GM21723 (cell line): Measurements from ENCODE around the gene CARD11.
"Not testable (repeated sequence)": the region's sequence is repeated elsewhere in the genome, so short reads cannot be mapped to it uniquely, and the experiment has no call there.

Experiments
- ATAC-seq: cut with Tn5 transposase; IDR thresholded peaks from one replicate; pipeline ENCODE4 v1.9.1; 2021; ENCODE audit warnings: mild to moderate bottlenecking, moderate library complexity; ENCODE audit not compliant: unreplicated experiment

CARD11 gene

DNA sequence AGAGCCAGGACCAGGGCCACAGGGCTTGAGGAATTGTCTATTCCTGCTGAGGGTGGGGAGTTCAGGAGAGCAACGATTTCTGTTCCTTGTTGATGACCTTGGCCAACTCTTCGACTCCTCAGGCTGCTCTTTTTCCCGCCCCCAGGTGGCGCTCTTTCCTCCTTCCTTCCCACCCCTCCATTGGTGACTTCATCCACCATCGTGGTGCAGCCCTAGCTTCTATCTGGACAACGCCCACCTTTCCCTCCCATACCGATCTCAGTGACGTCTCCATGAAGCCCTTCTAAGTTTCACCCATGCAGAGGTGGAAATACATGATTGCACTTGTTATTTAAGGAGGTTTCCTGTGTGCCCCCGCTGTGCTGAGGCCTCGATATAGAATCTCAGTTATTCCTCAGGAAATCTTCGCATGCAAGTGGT, 22.1 kb upstream of the CARD11 start:
- ATAC-seq: no peak

DNA sequence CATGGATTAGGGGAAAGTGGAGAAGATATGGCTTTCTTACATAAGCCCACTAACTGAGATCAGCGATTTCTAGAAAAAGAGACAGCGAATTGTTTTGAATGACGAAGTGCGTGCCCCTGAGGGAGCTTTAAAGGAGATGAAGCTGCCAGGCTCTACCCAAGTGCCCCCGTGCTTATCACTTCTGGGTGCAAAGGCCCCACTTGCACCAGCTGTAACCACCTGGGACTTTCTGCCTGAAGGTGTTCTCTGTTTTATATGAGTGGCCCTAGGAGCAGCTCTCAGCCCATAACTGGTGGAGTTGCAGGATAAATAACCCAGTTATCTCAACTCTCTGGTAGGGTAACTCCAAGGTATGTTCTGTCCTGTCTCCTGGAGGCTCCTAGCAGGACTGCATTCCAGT, 20.4 kb upstream of the CARD11 start:
- no peak for ATAC-seq

DNA sequence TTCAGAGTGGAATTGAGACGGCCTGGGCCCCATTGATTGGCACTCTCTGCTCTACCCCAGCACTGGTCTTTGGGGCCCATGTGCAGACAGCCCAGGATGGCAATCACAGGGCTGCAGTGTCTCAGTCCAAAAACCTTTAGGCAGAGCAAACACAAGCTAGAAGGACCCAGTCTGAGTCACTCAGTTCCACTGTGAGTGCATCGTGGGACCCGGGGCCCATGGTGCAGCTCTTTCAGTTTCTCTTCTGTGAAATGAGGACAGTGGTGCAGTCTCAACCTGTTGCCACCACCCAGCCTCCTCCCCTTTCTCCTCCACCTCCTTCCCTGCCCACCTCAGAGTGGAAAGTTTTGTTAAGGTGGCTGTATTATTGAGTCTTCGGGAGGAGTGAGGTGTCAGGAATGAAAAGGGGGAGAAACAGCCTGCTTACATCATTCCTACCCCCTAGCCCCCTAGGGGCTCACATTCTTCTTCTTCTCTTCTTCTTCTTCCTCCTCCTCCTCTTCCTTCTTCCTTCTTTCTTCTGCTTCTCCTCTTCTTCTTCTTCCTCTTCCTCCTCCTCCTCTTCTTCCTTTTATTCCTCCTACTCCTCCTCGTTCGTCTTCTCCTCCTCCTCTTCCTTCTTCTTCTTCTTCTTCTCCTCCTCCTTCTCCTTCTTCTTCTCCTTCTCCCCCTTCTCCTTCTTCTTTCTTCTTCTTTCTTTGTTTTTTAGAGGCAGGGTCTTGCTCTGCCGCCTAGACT, 19.5 kb upstream of the CARD11 start:
- peak; percentile 86 for ATAC-seq

DNA sequence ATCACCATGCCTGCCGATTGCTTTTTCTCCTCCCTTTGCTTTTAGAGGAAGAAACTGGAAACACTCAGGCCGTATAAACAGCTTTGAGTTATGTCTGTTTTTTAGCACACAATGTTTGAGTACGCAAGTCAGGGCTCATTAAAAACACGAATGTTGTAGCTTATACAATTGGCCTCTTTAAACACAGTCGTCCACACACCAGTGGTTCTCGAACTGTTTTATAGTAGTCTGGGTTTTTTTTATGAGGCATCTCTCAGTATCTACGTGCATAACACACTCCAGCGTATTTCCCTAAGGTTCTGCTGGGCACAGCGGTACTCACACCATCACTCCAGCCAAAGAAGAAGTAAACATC, 13.4 kb upstream of the CARD11 start:
- ATAC-seq: no peak

DNA sequence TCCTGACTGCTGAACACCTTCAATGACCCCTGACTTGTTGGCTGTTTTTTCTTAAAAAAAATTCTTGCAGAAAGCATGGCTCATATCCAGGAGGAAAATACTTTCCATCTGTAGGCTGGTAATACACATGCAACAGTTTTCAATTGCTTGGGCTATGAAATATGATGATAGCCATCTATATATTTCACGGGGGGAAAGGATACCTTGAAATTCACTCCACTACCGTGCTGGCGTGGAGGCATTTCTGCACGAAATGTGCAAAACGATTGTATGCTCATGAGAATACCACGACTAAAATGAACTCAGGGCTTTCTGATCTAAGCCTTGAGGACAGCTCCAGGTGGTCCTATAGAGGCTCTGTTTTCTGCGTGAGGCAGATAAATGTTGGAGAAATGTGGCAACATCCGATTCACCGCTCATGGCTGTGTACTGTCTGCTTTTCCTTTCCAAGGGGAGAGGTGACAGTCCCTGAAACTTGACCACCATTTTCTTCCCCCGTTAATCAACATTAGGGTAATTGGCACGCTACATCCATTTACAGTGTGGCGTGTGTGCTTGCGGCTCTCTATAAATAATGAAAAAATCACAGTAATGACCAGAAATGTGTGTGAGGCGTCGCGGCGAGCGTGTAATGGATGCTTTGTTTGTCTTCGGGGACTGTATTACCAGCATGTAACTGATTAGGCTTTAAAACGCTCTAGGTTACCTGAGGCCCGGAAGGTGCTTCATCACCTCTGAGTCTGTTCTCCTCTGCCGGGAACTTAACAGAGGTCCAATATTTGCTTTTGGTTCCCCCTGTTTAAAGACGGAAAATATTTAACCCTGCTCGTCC, 12.8 kb upstream of the CARD11 start:
- ATAC-seq: no peak

GRCh38 chr7:3055626-3056025, 12.0 kb upstream of the CARD11 start:
- no peak for ATAC-seq

DNA sequence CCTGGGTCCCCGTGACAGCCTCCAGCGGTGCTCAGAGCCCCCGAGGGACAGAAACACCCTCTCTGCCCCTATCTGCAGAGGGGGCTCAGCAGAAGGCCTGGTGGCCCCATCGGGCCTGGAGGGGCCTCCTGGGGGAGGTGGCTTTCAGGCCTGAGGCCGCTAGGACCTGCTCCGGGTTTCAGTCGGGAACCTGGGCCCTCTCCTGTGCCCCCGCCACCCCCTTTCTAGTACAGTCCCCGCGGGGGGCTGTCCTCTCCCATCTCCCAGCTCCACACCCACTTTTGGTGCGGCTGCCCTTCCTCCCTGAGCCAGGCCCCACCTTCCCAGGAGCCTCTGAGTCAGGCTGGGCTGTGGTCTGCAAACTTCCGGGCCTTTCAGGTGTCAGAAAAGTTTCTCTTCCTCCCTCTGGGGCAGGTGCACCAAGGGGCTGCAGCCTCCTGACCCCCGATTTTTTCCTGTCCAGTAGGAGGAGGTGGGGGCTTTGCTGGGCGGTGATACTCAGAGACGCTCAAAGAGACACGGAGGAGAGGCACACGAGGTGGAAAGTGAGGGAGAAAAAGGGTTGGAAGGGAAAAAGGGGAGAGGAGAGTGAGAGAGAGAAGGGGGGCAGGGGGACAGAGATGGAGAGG, 692 bp downstream of the CARD11 start:
- peak; percentile 79 for ATAC-seq

GRCh38 chr7:3041986-3042675, 1.5 kb downstream of the CARD11 start:
- no peak for ATAC-seq

GRCh38 chr7:3039787-3040186, 3.9 kb downstream of the CARD11 start:
- no peak for ATAC-seq

GRCh38 chr7:3038011-3038410, 5.7 kb downstream of the CARD11 start:
- ATAC-seq: not testable (repeated sequence)

DNA sequence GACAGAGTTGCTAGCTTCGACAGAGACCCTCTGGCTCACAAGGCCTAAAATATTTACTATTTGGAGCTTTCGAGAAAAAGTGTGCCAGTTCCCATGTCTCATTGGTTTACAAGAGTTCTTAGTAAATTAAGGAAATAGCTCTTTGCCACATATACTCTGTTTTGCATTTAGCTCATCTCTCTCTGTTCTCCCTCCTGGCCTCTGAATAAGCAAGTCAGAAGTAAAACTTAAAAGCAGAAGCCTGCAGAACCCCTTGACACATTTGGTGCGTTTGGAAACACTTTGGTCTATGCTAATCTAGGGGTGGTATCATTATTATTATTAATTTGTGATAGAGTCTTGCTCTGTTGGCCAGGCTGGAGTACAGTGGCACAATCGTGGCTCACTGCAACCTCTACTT, 6.4 kb downstream of the CARD11 start:
- no peak for ATAC-seq

GRCh38 chr7:3034591-3035150, 9.0 kb downstream of the CARD11 start:
- no peak for ATAC-seq

GRCh38 chr7:3033581-3033980, 10.1 kb downstream of the CARD11 start:
- ATAC-seq: no peak

- ATAC-seq: no peak
These were observed 10.5 kb downstream of the CARD11 start for GRCh38 chr7:3033136-3033535.

DNA sequence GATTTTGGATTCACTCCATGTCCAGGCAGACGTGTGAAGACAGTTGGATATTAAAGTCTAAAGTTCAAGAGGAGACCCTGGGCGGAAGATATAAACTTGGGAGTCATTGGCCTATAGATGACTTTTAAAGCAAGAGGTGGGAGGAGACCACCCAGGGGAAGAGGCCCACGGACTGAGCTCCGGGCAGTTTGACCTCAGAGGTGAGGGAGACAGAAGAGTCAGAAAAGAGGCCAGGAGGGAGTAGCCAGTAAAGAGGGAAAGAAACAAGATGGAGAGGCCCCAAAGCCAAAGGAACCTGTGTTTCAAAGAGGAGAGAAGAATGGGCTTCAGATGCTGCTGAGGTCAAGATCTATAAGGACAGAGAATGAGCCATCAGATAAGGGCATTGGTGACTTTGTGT, 11.4 kb downstream of the CARD11 start:
- ATAC-seq: no peak

DNA sequence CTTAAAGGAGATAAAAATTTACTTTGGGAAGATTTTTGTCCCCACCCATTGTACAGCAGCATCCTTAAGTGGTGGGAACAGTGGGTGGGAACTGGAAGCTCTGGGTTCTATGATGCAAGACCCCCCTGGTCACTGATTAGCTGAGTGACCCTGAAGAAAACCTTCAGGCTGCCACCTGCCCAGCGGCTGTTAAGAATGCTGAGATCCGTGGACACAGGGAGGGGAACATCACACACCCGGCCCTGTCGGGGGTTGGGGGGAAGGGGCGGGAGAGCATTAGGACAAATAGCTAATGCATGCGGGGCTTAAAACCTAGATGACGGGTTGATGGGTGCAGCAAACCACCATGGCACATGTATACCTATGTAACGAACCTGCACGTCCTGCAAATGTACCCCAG, 14.5 kb downstream of the CARD11 start:
- ATAC-seq: no peak

- no peak for ATAC-seq
These were observed 14.9 kb downstream of the CARD11 start for GRCh38 chr7:3028758-3029093.

- no peak for ATAC-seq
These were observed 15.5 kb downstream of the CARD11 start for GRCh38 chr7:3028071-3028757.

DNA sequence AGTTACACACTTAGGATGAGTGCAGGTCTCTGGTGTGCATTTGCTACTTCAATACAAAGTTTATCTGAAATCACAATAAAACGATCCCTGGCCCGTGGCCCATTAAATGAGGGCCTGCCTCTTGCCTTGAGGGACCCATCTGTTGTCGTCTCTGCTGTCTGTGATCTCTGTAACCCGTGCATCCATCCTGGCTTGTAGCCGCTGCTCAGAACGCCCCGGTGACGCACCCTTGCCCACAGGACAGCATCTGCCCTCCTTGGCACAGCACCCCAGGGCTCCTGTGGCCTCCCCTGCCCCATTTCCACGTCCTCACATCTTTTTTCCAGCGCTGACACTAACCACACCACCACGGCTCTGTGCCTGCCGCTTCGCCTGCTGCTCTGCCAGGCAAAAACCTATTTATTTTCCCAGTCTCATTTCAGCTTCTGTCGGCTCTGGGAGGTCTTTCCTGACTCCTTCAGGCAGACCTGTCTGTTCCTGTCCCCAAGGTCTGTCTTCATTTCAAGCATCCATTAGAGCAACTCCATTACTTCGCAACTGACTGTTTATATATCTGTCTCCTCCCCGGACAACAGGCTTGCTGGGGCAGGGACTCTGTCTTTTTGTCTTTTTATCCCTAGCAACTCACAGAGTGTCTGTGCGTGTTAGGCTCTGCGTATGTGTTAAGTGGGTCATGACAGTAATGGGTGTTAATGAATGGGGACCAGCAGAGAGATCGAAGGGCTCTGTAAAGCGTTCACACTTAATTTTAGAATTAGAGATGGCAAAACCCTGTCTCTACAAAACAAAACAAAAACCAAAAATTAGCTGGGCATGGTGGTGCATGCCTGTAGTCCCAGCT, 16.4 kb downstream of the CARD11 start:
- no peak for ATAC-seq

GRCh38 chr7:3025616-3026015, 18.1 kb downstream of the CARD11 start:
- ATAC-seq: no peak
